HG02840 (cell line): ENCODE measurements around the gene TMC8.
"Not testable (repeated sequence)": the region's sequence is repeated elsewhere in the genome, so short reads cannot be mapped to it uniquely, and the experiment has no call there.

Source experiments
- ATAC-seq: cut with Tn5 transposase; IDR thresholded peaks from one replicate; pipeline ENCODE4 v1.9.1; 2021; ENCODE audit warnings: mild to moderate bottlenecking, moderate library complexity, moderate number of reproducible peaks; ENCODE audit not compliant: unreplicated experiment, low FRiP score

Gene TMC8

GRCh38 chr17:78148286-78149016, 17.9 kb downstream of the TMC8 start:
- no peak for ATAC-seq

- ATAC-seq: no peak
Measured at GRCh38 chr17:78151514-78152008, 21.0 kb downstream of the TMC8 start.

GRCh38 chr17:78154903-78155811, 24.6 kb downstream of the TMC8 start:
- peak; percentile 47 for ATAC-seq

GRCh38 chr17:78159575-78160158, 29.1 kb downstream of the TMC8 start:
- ATAC-seq: no peak

- ATAC-seq: no peak
Measured at GRCh38 chr17:78163881-78164747, 33.5 kb downstream of the TMC8 start.

- no peak for ATAC-seq
Measured at GRCh38 chr17:78164748-78165607, 34.4 kb downstream of the TMC8 start.

GRCh38 chr17:78166416-78166815, 35.8 kb downstream of the TMC8 start:
- ATAC-seq: no peak

- ATAC-seq: peak; percentile 48
Measured at GRCh38 chr17:78168242-78168902, 37.8 kb downstream of the TMC8 start, which contains the start of gene SYNGR2. TSS of gene SYNGR2 (plus strand) at chr17:78168581. CDS start at chr17:78168617, 36 bp downstream.

- ATAC-seq: peak; percentile 11
Measured at GRCh38 chr17:78168903-78169793, 38.6 kb downstream of the TMC8 start.

- no peak for ATAC-seq
Measured at GRCh38 chr17:78170692-78171590, 40.4 kb downstream of the TMC8 start.

- not testable (repeated sequence) for ATAC-seq
Measured at GRCh38 chr17:78171591-78172248, 41.1 kb downstream of the TMC8 start.

- no peak for ATAC-seq
Measured at GRCh38 chr17:78172249-78173051, 41.9 kb downstream of the TMC8 start.

GRCh38 chr17:78173097-78173715, 42.6 kb downstream of the TMC8 start:
- ATAC-seq: no peak

GRCh38 chr17:78174346-78174869, 43.8 kb downstream of the TMC8 start:
- ATAC-seq: no peak
